ENCODE measurements around the gene RRP15. TPM values are rescaled to one million over a fixed set of nuclear protein-coding genes. Genes with fewer than 3 reads are reported as not detected.

Gene RRP15
- total and polyA plus RNA-seq, 9 of the 15 experiments (the other 6 are each of a cell fraction or from before 2014, with no cell fraction given): 9.5 to 58.1 (median 29.3) TPM

- TF ChIP-seq HES1 (IDR thresholded peaks at IDR 0.05; ENCODE audit: low read depth) (0 out of 2 replicates have a peak, but pooled peaks have one; percentile 37), PHF20 (IDR thresholded peaks at IDR 0.05; ENCODE audit: partially characterized antibody) (peak; percentile 11), HDAC2 (IDR thresholded peaks at IDR 0.05) (0 out of 2 replicates have a peak, but pooled peaks have one; percentile 39), FOXJ2 (tag; IDR thresholded peaks at IDR 0.05) (0 out of 2 replicates have a peak, but pooled peaks have one; percentile 23), MGA (IDR thresholded peaks at IDR 0.05) (peak; percentile 92), CEBPB (tag; IDR thresholded peaks at IDR 0.05) (0 out of 2 replicates have a peak, but pooled peaks have one; percentile 24), RBM22 (IDR thresholded peaks at IDR 0.05; ENCODE audit: low read depth, low read length, poor library complexity, severe bottlenecking) (no peak), CREM (IDR thresholded peaks at IDR 0.05; ENCODE audit: low read depth) (peak; percentile 45), FOXA3 (CRISPR knock-in tag; conservative IDR thresholded peaks at IDR 0.05 in 1 of 2, IDR thresholded peaks at IDR 0.05 in 1 of 2) (peak in 1 of 2 experiments; percentile 62; a peak in 2 of 4 replicates), NCOA6 (IDR thresholded peaks at IDR 0.05) (no peak), E2F6 (IDR thresholded peaks at IDR 0.05; ENCODE audit: borderline replicate concordance in 1 of 2, extremely low read depth in 1 of 2, insufficient read depth in 1 of 2, insufficient read length in 1 of 2, low read depth in 1 of 2, low read length in 1 of 2, poor library complexity in 1 of 2, severe bottlenecking in 1 of 2) (peak; percentile 54 to 71), DPF2 (IDR thresholded peaks at IDR 0.05) (peak; percentile 79), TBP (optimal IDR thresholded peaks at IDR 0.05; ENCODE audit: low read depth, low read length) (peak; percentile 45)
These were observed 60.0 kb downstream of the RRP15 start, which contains the start of gene TGFB2 (continued) for GRCh38 chr1:218344814-218345672.

Data from K562 (cell line).